H54 (cell line): Measurements from ENCODE around the gene GALC.

Experiments
- DNase-seq: peaks from one replicate; pipeline ENCODE4 v3.0.0; 2011; ENCODE audit warnings: low spot score, mixed read lengths; ENCODE audit not compliant: insufficient read length
- FAIRE-seq: peaks from 3 replicates; lab custom pipeline; 2011; peaks lifted over from hg19 to GRCh38; lab: Jason Lieb, UNC
- POLR2A ChIP-seq: IDR thresholded peaks from 2 replicates; pipeline ENCODE4 v1.6.1; 2011; ENCODE audit warnings: low read depth, mild to moderate bottlenecking, low read length

Gene GALC

DNA sequence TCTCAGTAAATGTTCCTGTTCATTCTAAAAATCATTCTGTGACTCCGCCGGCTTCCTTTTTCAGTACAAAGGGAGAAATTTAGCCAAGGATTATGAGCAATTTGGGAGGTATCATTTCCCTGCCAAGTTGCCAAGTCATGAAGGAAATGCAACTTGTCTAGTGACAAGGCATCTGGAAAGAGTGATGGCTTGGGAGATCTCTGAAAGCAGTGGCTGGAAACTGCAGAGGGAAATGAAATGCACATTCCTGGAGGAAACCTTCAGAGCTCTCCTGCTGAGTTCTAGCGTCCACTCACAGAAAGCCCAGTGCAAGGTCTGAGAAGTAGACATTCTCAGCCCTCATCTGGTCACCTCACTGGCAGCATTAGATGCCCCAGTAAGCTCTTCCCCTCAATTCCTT is 91.7 kb downstream of the GALC start:
- no peak for TF ChIP-seq POLR2A
- FAIRE-seq (no peak), DNase-seq (no peak)

DNA sequence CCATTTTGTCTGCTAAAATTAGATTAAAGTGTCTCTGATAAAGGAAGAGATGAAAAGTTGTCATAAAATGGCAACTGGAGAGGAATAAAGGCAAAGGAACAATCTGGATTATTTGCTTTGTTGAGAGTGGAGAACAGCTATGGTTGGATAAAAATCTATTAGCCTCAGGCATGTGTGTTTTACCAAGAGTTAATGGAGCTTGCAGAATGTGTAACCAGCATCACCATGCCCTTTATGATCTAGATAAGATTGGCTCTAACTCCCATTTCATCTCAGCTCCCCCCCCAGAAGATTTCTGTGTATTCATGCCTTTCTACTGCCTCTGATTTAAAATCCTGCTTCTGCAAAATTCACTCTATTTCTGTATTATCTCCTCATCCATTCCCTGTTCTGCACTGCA is 93.8 kb downstream of the GALC start:
- DNase-seq (no peak), FAIRE-seq (no peak)
- TF ChIP-seq POLR2A = no peak

DNA sequence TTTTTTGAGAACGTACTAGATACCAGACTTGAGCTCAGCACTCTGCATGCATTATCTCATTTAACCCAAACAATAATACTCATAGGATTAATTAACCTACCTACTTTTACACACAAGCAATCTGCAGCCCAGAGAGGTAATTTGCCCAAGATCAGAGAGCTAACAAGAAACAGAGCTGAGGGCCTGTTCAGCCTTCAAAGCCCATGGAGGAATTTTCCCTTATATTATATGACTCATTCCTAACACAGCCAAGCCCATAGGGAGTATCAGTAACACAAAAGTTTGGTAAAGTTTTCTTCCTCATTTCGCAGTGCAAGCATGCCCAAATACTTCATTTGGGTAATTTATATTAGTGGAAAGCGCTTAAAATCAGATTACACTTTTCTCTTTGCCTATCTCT is 94.7 kb downstream of the GALC start:
- TF ChIP-seq POLR2A = no peak
- DNase-seq (no peak), FAIRE-seq (no peak)

DNA sequence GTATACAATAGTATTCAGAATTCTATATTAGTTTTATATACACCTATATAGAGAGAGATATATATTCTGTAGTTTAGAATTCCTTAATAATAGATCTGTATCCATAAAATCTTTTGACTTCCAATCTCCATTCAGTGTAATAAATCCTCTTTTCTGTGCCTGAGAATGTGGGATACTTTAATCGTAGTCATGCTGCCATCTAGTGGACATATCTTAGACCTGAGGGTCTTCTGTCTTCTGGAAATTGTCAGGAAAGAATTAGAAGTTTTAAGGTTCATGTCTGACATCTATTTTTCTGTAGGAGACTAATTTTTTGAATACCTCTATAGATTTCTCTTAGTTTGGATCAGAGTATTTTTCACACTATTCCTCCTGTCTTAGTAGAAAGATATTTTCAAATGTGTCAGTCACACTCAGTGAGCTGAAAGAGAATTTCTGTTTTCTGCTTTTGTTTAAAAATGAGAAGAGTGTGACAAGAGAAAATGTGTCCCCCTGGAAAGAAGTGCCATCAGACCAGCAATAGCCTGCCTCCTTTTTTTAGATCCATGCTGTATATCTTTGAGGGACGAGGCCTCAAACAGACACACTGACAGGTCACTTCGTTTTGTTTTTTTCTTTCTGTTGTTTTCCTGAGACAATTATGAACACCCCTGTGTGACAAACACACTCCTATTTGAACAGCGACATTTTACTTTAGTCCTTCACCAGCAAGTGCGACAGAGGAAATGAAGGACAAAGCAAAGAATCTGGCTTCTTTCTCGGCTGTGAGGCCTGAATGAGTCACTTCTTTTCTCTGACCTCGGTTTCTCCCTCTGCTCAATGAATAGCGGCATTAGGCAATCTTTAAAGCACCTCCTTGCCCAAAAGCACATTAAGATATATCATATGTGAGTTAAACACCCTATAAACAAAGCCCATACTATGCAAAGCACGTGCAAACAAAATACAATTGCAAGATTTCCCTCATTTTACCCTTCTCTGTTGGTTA is 96.3 kb downstream of the GALC start:
- FAIRE-seq (no peak), DNase-seq (no peak)
- TF ChIP-seq POLR2A = no peak

DNA sequence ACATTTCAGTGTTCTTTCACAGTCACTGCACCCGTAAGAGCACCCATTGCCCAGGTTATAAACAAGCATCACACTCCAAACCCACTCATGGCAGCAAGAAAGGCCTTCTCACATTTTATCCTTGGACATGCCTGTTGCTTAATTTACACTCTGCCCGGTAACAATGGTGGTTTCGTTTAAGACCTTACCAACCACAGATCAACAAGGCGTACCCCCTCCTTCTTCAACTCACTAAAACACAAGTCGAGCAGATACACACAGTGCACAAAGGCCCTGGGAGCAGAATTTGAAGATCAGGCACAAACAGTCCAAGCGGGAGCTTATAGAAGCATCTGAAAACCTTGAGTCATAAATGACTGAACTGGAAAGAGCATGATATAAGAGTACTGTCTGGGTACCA is 98.1 kb downstream of the GALC start:
- TF ChIP-seq POLR2A = no peak
- FAIRE-seq (no peak), DNase-seq (no peak)

DNA sequence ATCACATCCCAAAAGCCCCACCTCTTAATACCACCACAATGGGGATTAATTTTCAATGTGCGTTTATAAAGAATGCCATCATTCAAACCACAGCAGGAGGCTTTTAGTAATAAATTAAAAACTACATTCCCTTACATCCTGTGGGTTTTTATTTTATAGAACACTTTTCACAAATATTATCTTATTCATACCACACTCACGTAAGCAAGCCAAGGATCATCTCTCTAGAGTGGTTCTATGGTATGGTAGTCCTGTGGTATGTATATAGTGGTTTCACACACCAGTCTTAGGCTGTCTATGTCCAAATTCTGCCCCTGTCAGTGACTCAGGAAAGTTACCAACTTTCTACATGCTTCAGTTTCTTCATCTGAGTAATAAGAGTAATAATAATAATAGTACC is 100.2 kb downstream of the GALC start:
- no peak for TF ChIP-seq POLR2A
- FAIRE-seq (no peak), DNase-seq (no peak)

DNA sequence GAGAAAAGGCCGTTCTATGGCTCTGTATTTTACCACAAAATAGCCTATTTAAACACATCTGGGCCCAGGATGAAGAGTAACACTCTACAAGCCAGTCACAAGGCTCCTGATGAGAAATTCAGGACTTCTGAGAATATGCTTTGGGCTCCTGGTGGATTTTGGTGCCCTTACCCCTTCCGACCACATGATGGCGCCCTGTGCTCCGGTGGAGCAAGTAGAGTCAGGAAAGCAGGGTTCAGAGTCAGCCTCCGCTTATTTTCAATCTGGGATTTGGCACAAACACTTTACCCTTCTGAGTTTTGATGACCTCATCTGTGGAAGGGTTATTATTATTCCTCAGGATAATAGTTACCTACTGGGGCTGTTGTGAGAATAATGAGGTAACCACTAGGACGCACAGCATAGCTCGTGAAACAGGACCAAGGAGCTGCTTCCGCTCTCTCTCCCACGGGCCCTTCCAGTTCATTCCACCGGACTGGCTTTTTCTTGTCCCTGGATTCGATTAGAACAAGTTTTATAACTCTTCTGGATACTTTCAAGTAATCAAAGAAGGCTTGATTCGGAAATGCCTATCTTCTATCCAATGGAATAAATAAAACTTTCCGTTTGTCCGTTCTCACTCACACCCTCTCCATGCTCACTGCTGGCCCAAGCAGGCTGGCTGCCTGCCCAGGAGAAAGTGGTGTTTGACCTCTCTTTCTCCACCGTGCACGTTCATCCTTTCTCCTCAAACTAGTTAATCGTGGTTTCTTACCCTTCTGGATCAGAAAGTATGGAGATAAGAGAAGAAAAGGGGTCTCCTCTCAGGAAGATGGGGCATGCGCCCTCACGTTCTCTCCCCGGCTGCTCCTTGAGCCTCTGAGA is 104.6 kb downstream of the GALC start:
- FAIRE-seq (no peak), DNase-seq (no peak)
- TF ChIP-seq POLR2A = no peak

DNA sequence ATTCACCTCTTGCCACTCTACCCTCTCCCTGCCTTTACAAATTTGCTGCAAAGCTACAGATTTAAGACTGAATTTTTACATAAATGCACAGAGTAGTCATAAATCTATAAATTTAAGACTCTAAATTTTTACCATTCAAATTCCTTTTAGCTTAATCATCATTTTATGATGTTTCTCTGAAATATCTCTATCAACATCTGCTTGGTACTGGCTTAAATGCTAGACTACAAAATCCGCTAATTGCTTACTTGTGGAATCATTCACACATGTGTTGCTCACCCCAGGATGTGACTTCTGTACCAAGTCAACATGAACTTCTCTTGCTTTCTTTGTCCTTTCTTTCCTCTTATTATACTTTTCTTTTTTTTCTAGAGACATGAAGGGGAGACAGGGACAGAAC is 109.2 kb downstream of the GALC start:
- no peak for DNase-seq
- FAIRE-seq = no peak
- no peak for TF ChIP-seq POLR2A
